Stimulated activated memory B cell treated with anti-CD40 and anti-IgM and Interleukin-4, amounts not matched to agents 10 μg/mL and 1 μg/mL and 100 μg/mL, for 72 hours (primary cell): ENCODE results near the gene SPN.
"Not testable (repeated sequence)": the region's sequence is repeated elsewhere in the genome, so short reads cannot be mapped to it uniquely, and the experiment has no call there.

Experiments
- ATAC-seq: fragments of 150-1000 bp; cut with Tn5 transposase; 2 replicates; pipeline ENCODE4 v1.10.0; 2021
- H3K27ac Mint-ChIP-seq: one replicate; pipeline ENCODE4 v1.8.0; 2022; ENCODE audit warnings: mild to moderate bottlenecking, mixed read lengths
- H3K27me3 Mint-ChIP-seq: one replicate; pipeline ENCODE4 v1.8.0; 2022; ENCODE audit warnings: mixed read lengths
- H3K36me3 Mint-ChIP-seq: one replicate; pipeline ENCODE4 v1.8.0; 2022; ENCODE audit warnings: mixed read lengths
- H3K4me1 Mint-ChIP-seq: one replicate; pipeline ENCODE4 v1.8.0; 2022; ENCODE audit warnings: mixed read lengths
- H3K4me3 Mint-ChIP-seq: one replicate; pipeline ENCODE4 v1.8.0; 2022; ENCODE audit warnings: mild to moderate bottlenecking, moderate library complexity, mixed read lengths
- H3K9me3 Mint-ChIP-seq: one replicate; pipeline ENCODE4 v1.8.0; 2022; ENCODE audit warnings: mixed read lengths

Gene SPN

DNA sequence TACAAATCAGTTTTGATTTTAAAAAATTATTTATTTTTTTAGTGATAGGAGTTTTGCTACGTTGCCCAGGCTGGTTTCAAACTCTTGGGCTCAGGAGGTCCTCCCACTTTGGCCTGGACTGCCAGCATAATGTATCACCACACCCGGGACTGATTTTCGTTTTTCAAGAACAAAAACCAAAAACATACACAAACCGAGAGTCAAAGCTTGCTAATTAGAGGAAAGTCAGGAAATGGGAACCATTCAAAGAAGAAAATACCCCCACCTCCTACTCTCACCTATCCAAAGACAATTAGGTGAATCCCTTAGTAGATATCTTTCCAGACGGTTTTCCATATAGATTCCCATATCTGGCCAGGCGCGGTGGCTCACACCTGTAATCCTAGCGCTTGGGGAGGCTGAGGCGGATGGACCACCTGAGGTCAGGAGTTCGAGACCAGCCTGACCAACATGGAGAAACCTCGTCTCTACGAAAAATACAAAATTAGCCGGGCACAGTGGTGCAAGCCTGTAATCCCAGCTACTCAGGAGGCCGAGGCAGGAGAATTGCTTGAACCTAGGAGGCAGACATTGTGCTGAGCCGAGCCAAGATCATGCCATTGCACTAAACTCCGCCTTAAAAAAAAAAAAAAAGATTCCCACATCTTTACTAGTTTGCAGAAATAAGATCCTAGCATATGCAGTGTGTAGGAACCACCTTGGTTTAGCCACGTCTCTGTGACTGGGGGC is 883 bp upstream of the SPN start:
- Mint-ChIP-seq H3K9me3 (no peaks in the 10 kb centered on the region), H3K27ac (peak overlapping the region; percentile 91), H3K27me3 (no peaks in the 10 kb centered on the region), H3K36me3 (no peaks in the 10 kb centered on the region), H3K4me1 (peaks cover 61% of the 10 kb centered on the region), H3K4me3 (peak overlapping the region; percentile 66)
- ATAC-seq, result no peak

DNA sequence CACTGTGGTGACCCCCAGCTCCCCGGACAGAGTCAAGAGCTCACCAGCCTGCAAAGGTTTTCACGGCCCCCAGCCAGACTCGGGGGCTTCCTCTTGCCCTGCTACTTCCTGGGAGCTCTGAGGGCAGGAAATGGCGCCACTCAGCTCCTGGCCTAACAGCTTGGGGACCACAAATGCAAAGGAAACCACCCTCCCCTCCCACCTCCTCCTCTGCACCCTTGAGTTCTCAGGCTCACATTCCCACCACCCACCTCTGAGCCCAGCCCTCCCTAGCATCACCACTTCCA is 375 bp upstream of the SPN start:
- no peak for ATAC-seq
- Mint-ChIP-seq H3K4me3 (peak overlapping the region; percentile 66), H3K4me1 (peaks cover 66% of the 10 kb centered on the region), H3K27me3 (no peaks in the 10 kb centered on the region), H3K27ac (peak overlapping the region; percentile 91), H3K9me3 (no peaks in the 10 kb centered on the region), H3K36me3 (no peaks in the 10 kb centered on the region)

- Mint-ChIP-seq H3K36me3 (no peaks in the 10 kb centered on the region), H3K4me3 (peak overlapping the region; percentile 66), H3K4me1 (peaks cover 69% of the 10 kb centered on the region), H3K27ac (peak overlapping the region; percentile 91), H3K27me3 (no peaks in the 10 kb centered on the region), H3K9me3 (no peaks in the 10 kb centered on the region)
- ATAC-seq, result no peak
These were observed 702 bp downstream of the SPN start for GRCh38 chr16:29663807-29664090.

DNA sequence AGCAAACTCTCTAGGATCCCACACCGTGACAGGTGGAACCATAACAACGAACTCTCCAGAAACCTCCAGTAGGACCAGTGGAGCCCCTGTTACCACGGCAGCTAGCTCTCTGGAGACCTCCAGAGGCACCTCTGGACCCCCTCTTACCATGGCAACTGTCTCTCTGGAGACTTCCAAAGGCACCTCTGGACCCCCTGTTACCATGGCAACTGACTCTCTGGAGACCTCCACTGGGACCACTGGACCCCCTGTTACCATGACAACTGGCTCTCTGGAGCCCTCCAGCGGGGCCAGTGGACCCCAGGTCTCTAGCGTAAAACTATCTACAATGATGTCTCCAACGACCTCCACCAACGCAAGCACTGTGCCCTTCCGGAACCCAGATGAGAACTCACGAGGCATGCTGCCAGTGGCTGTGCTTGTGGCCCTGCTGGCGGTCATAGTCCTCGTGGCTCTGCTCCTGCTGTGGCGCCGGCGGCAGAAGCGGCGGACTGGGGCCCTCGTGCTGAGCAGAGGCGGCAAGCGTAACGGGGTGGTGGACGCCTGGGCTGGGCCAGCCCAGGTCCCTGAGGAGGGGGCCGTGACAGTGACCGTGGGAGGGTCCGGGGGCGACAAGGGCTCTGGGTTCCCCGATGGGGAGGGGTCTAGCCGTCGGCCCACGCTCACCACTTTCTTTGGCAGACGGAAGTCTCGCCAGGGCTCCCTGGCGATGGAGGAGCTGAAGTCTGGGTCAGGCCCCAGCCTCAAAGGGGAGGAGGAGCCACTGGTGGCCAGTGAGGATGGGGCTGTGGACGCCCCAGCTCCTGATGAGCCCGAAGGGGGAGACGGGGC is 1.3 kb downstream of the SPN start:
- peaks cover 69% of the 10 kb centered on the region for H3K4me1 Mint-ChIP-seq
- H3K27ac Mint-ChIP-seq, result peak overlapping the region; percentile 91
- ATAC-seq, result no peak
- no peaks in the 10 kb centered on the region for H3K27me3 Mint-ChIP-seq
- peak overlapping the region; percentile 73 for H3K4me3 Mint-ChIP-seq
- no peaks in the 10 kb centered on the region for H3K9me3 Mint-ChIP-seq
- H3K36me3 Mint-ChIP-seq, result no peaks in the 10 kb centered on the region

GRCh38 chr16:29665294-29666077 is 2.4 kb downstream of the SPN start:
- Mint-ChIP-seq H3K27ac (peak overlapping the region; percentile 91), H3K4me3 (peak overlapping the region; percentile 73), H3K27me3 (no peaks in the 10 kb centered on the region), H3K9me3 (no peaks in the 10 kb centered on the region), H3K36me3 (no peaks in the 10 kb centered on the region), H3K4me1 (peaks cover 69% of the 10 kb centered on the region)
- ATAC-seq, result no peak

DNA sequence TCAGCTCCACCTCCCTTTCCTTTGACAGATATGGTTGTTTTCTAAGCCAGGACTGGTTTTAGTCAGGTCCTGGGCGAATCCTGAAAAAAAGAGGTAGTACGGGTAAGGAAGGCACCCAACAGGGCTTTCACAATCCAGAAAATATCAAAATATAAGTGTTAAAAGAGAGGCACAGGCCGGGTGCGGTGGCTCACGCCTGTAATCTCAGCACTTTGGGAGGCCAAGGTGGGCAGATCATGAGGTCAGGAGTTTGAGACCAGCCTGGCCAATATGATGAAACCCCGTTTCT is 4.2 kb downstream of the SPN start:
- H3K27me3 Mint-ChIP-seq, H3K36me3 Mint-ChIP-seq, ATAC-seq, H3K9me3 Mint-ChIP-seq, H3K4me3 Mint-ChIP-seq: not testable (repeated sequence)
- peak overlapping the region; percentile 91 for H3K27ac Mint-ChIP-seq
- H3K4me1 Mint-ChIP-seq, result peaks cover 56% of the 10 kb centered on the region

- no peaks in the 10 kb centered on the region for H3K9me3 Mint-ChIP-seq
- H3K27me3 Mint-ChIP-seq, result no peaks in the 10 kb centered on the region
- no peaks in the 10 kb centered on the region for H3K36me3 Mint-ChIP-seq
- H3K4me1 Mint-ChIP-seq, result peaks cover 51% of the 10 kb centered on the region
- no peak overlapping the region for H3K27ac Mint-ChIP-seq
- ATAC-seq, result no peak
- no peak overlapping the region for H3K4me3 Mint-ChIP-seq
These were observed 4.7 kb downstream of the SPN start for GRCh38 chr16:29667755-29668154.

DNA sequence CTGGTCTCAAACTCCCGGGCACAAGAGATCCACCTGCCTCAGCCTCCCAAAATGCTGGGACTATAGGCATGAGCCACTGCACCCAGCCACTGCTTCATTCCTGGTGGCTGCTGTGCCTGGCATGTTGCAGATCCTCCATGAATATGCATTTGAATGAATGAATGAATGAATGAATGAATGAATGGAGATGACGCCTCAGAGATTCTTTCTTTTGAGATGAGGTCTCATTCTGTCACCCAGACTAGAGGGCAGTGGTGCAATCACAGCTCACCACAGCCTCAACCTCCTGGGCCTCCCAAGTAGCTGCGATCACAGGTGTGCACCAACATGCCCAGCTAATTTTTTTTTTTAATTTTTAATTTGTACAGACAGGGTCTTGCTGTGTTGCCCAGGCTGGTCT is 5.2 kb downstream of the SPN start:
- Mint-ChIP-seq H3K4me3 (no peak overlapping the region), H3K27me3 (no peaks in the 10 kb centered on the region), H3K27ac (no peak overlapping the region), H3K9me3 (no peaks in the 10 kb centered on the region), H3K4me1 (peaks cover 46% of the 10 kb centered on the region), H3K36me3 (no peaks in the 10 kb centered on the region)
- no peak for ATAC-seq

- H3K27ac Mint-ChIP-seq, result peak overlapping the region; percentile 26
- no peaks in the 10 kb centered on the region for H3K27me3 Mint-ChIP-seq
- no peak for ATAC-seq
These were observed 10.5 kb downstream of the SPN start for GRCh38 chr16:29673501-29673900.

DNA sequence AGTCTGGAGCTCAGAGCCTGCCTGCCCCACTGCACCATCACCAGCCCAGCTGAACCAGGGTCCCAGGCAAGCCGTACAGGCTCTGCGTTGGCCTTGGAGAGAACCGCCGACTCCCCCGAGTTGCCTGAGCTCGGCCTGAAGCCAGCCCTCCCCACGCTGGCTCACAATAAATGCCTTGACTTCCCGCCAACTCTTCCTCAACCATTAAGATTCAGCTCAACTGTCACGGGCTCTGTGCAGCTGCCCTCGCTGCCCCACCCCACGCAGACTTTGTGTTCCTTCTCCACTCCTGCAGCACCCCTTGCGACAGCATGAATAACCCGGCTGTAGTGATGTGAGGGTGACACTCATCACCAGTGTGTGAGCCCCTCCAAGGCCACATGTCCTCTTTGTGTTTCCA is 11.1 kb downstream of the SPN start:
- Mint-ChIP-seq H3K4me3 (no peak overlapping the region), H3K36me3 (no peaks in the 10 kb centered on the region), H3K27ac (peak overlapping the region; percentile 26), H3K4me1 (peaks cover 10% of the 10 kb centered on the region), H3K27me3 (no peaks in the 10 kb centered on the region), H3K9me3 (no peaks in the 10 kb centered on the region)
- ATAC-seq, result no peak

More at GRCh38 chr16:29673501-29673900, 10.5 kb downstream of the SPN start:
- no peak overlapping the region for H3K4me3 Mint-ChIP-seq
- H3K9me3 Mint-ChIP-seq, result no peaks in the 10 kb centered on the region
- H3K36me3 Mint-ChIP-seq, result no peaks in the 10 kb centered on the region
- peaks cover 7% of the 10 kb centered on the region for H3K4me1 Mint-ChIP-seq

DNA sequence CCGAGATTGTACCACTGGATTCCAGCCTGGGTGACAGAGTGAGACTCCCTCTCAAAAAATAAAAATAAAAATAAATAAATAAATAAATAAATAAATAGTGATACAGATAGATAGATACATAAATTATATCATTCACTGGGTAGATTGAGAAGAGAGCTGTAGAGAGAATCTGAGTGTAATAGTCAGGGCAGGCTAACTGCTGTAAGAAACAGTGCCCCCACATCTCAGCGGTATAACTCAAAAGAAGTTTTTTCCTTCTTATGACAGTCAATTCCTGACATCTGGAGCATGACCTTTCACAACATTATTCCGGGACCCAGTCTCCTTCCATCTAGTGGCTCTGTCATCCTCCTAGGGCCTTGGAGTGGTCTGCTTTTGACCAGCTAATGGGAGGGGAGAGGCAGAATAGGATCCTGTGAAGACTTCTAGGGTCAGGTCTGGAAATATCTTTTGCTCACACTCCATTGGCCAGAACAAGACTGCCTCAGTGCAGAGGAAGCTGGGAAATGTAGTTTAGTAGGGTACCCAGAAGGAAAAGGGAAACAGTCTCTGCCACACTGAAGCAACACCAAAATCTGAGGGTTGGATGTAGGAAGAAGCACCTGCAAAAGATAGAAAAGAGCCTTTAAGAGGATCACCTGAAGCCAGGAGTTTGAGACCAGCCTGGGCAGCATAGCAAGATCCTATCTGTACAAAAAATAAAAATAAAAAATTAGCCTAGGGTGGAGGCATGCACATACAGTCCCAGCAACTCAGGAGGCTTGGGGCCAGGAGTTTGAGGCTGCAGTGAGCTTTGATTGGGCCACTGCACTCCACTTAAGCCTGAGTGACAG is 13.0 kb downstream of the SPN start:
- ATAC-seq, result peak; percentile 86
- Mint-ChIP-seq H3K9me3 (no peaks in the 10 kb centered on the region), H3K27ac (no peak overlapping the region), H3K27me3 (no peaks in the 10 kb centered on the region), H3K36me3 (no peaks in the 10 kb centered on the region), H3K4me3 (no peak overlapping the region), H3K4me1 (peaks cover 28% of the 10 kb centered on the region)

- Mint-ChIP-seq H3K4me1 (peaks cover 28% of the 10 kb centered on the region), H3K9me3 (no peaks in the 10 kb centered on the region), H3K36me3 (no peaks in the 10 kb centered on the region), H3K4me3 (no peak overlapping the region), H3K27ac (no peak overlapping the region), H3K27me3 (no peaks in the 10 kb centered on the region)
- no peak for ATAC-seq
These were observed 14.1 kb downstream of the SPN start for GRCh38 chr16:29676989-29677785.

- H3K4me3 Mint-ChIP-seq, result peak within 1 kb of the TSS; percentile 76
- no peaks in the 10 kb centered on the region for H3K36me3 Mint-ChIP-seq
- peak within 1 kb of the TSS; percentile 63 for H3K27ac Mint-ChIP-seq
- H3K9me3 Mint-ChIP-seq, result no peaks in the 10 kb centered on the region
- H3K4me1 Mint-ChIP-seq, result peaks cover 28% of the 10 kb centered on the region
- ATAC-seq, result peak; percentile 49
- H3K27me3 Mint-ChIP-seq, result no peaks in the 10 kb centered on the region
These were observed 15.7 kb downstream of the SPN start, which contains the start of gene QPRT for GRCh38 chr16:29678691-29679267. Gene QPRT (plus strand): TSS chr16:29679180. CDS start chr16:29679198, 18 bp downstream.

- no peaks in the 10 kb centered on the region for H3K9me3 Mint-ChIP-seq
- H3K36me3 Mint-ChIP-seq, result no peaks in the 10 kb centered on the region
- H3K27me3 Mint-ChIP-seq, result no peaks in the 10 kb centered on the region
- H3K4me3 Mint-ChIP-seq, result peak overlapping the region; percentile 76
- peaks cover 28% of the 10 kb centered on the region for H3K4me1 Mint-ChIP-seq
- H3K27ac Mint-ChIP-seq, result peak overlapping the region; percentile 63
- no peak for ATAC-seq
These were observed 17.1 kb downstream of the SPN start for GRCh38 chr16:29680180-29680598.
